ENCODE measurements around the gene MTO1.
"Not testable (repeated sequence)": the region's sequence is repeated elsewhere in the genome, so short reads cannot be mapped to it uniquely, and the experiment has no call there.

Gene MTO1

GRCh38 chr6:73497915-73498314, 36.4 kb downstream of the MTO1 start:
- POLR2A ChIA-PET = no interaction called here
- CTCF ChIA-PET = no interaction called here
- Histone ChIP-seq H3K9me3 (ENCODE audit: control insufficient read depth, insufficient read depth, low read depth, low read length) (no peaks in the 10 kb centered on the region), H3K27ac (ENCODE audit: extremely low read depth, low read depth, low read length) (no peak overlapping the region), H3K36me3 (ENCODE audit: control insufficient read depth in 2 of 2, insufficient read depth in 1 of 2, low read length in 2 of 2) (peaks cover 35 to 86% of the 10 kb centered on the region in 2 experiments), H3K4me1 (ENCODE audit: control insufficient read depth, insufficient read depth, low read length) (no peaks in the 10 kb centered on the region), H3K4me3 (ENCODE audit: low read depth, low read length) (no peak overlapping the region)
- TF ChIP-seq ZNF121 (tag by site-specific recombination; IDR thresholded peaks at IDR 0.05) (peak; percentile 78), PRDM2 (tag by site-specific recombination; IDR thresholded peaks at IDR 0.05; ENCODE audit: borderline replicate concordance) (no peak), ZNF366 (tag by site-specific recombination; conservative IDR thresholded peaks at IDR 0.05) (no peak)

GRCh38 chr6:73503027-73503772, 41.7 kb downstream of the MTO1 start:
- Histone ChIP-seq H3K4me1 (ENCODE audit: control insufficient read depth, insufficient read depth, low read length) (no peaks in the 10 kb centered on the region), H3K36me3 (ENCODE audit: control insufficient read depth in 2 of 2, insufficient read depth in 1 of 2, low read length in 2 of 2) (peaks cover 21 to 57% of the 10 kb centered on the region in 2 experiments), H3K27ac (ENCODE audit: extremely low read depth, low read depth, low read length) (no peak overlapping the region), H3K4me3 (ENCODE audit: low read depth, low read length) (no peak overlapping the region), H3K9me3 (ENCODE audit: control insufficient read depth, insufficient read depth, low read depth, low read length) (no peaks in the 10 kb centered on the region)
- ChIA-PET POLR2A (interaction anchor here (0.7 to 2.8 kb wide), 3 partner anchors 11 to 59 kb away, joined by 4 to 9 read pairs (median 5); no protein-coding TSS in a partner anchor), CTCF (interaction anchor here (0.6 to 1.0 kb wide), 5 partner anchors 12 to 143 kb away, joined by 3 to 5 read pairs (median 3); no protein-coding TSS in a partner anchor)
- TF ChIP-seq ZNF121 (tag by site-specific recombination; IDR thresholded peaks at IDR 0.05) (peak; percentile 68), ZNF571 (tag by site-specific recombination; IDR thresholded peaks at IDR 0.05) (no peak)

- POLR2A ChIA-PET = interaction anchor here (2.8 kb wide), 1 partner anchor 10 kb away, joined by 9 read pairs; no protein-coding TSS in a partner anchor
- H3K36me3 ChIP-seq (ENCODE audit: control insufficient read depth in 2 of 2, insufficient read depth in 1 of 2, low read length in 2 of 2) = peaks cover 15 to 47% of the 10 kb centered on the region in 2 experiments
- TF ChIP-seq ZNF121 (tag by site-specific recombination; IDR thresholded peaks at IDR 0.05) (0 out of 2 replicates have a peak, but pooled peaks have one; percentile 15), ZNF514 (tag by site-specific recombination; IDR thresholded peaks at IDR 0.05) (no peak), WT1 (tag by site-specific recombination; IDR thresholded peaks at IDR 0.05) (no peak)
- CTCF ChIA-PET = interaction anchor here (1.0 kb wide), 2 partner anchors 11 to 106 kb away, joined by 3 to 5 read pairs; no protein-coding TSS in a partner anchor
- H3K9me3 ChIP-seq (ENCODE audit: control insufficient read depth, insufficient read depth, low read depth, low read length) = no peaks in the 10 kb centered on the region
- no peak overlapping the region for H3K4me3 ChIP-seq (ENCODE audit: low read depth, low read length)
- no peak overlapping the region for H3K27ac ChIP-seq (ENCODE audit: extremely low read depth, low read depth, low read length)
- H3K4me1 ChIP-seq (ENCODE audit: control insufficient read depth, insufficient read depth, low read length) = no peaks in the 10 kb centered on the region
Observed at GRCh38 chr6:73504160-73504559, 42.6 kb downstream of the MTO1 start.

- TF ChIP-seq REPIN1 (tag by site-specific recombination; IDR thresholded peaks at IDR 0.05; ENCODE audit: low read depth) = no peak
- no peak for TF ChIP-seq ZNF707 (tag by site-specific recombination; IDR thresholded peaks at IDR 0.05)
- TF ChIP-seq ZNF366 (tag by site-specific recombination; conservative IDR thresholded peaks at IDR 0.05) = no peak
- TF ChIP-seq ZNF138 (tag by site-specific recombination; IDR thresholded peaks at IDR 0.05; ENCODE audit: borderline replicate concordance) = no peak
- TF ChIP-seq ZNF843 (tag by site-specific recombination; IDR thresholded peaks at IDR 0.05) = no peak
- peak; percentile 72; the same call in 1 of the 2 replicates for TF ChIP-seq ZNF580 (tag by site-specific recombination; IDR thresholded peaks at IDR 0.05)
- peak; percentile 98 for TF ChIP-seq ZNF146 (tag by site-specific recombination; IDR thresholded peaks at IDR 0.05)
- H3K4me1 ChIP-seq (ENCODE audit: control insufficient read depth, insufficient read depth, low read length) = no peaks in the 10 kb centered on the region
- H3K9me3 ChIP-seq (ENCODE audit: control insufficient read depth, insufficient read depth, low read depth, low read length) = no peaks in the 10 kb centered on the region
- H3K4me3 ChIP-seq (ENCODE audit: low read depth, low read length) = no peak overlapping the region
- no peak overlapping the region for H3K27ac ChIP-seq (ENCODE audit: extremely low read depth, low read depth, low read length)
- ChIA-PET POLR2A (no interaction called here), CTCF (interaction anchor here (0.7 kb wide), 1 partner anchor 1972 kb away, joined by 3 read pairs; no protein-coding TSS in a partner anchor)
- H3K36me3 ChIP-seq (ENCODE audit: control insufficient read depth in 2 of 2, insufficient read depth in 1 of 2, low read length in 2 of 2) = peaks cover 10 to 38% of the 10 kb centered on the region in 2 experiments
Observed at GRCh38 chr6:73505142-73505541, 43.6 kb downstream of the MTO1 start.

GRCh38 chr6:73505705-73506104, 44.2 kb downstream of the MTO1 start:
- H3K4me3 ChIP-seq (ENCODE audit: low read depth, low read length); H3K27ac ChIP-seq (ENCODE audit: extremely low read depth, low read depth, low read length); H3K9me3 ChIP-seq (ENCODE audit: control insufficient read depth, insufficient read depth, low read depth, low read length); CTCF ChIA-PET; H3K4me1 ChIP-seq (ENCODE audit: control insufficient read depth, insufficient read depth, low read length); POLR2A ChIA-PET: not testable (repeated sequence)
- H3K36me3 ChIP-seq (ENCODE audit: control insufficient read depth in 2 of 2, insufficient read depth in 1 of 2, low read length in 2 of 2) = peaks cover 4 to 32% of the 10 kb centered on the region in 2 experiments

Data from HEK293 (cell line).